Right ventricle myocardium superior (tissue), 1 donor: ENCODE data around the gene EMD. TPM values are rescaled to one million over a fixed set of nuclear protein-coding genes. Genes with fewer than 3 reads are reported as not detected.
"Not testable (repeated sequence)": the region's sequence is repeated elsewhere in the genome, so short reads cannot be mapped to it uniquely, and the experiment has no call there.

Source experiments
- ATAC-seq: fragments of 200-7000 bp; cut with Tn5 transposase; one replicate; pipeline ENCODE4 v1.9.1; 2020; ENCODE audit warnings: mild to moderate bottlenecking; ENCODE audit not compliant: poor library complexity
- DNase-seq: peaks from one replicate; pipeline ENCODE4 v3.0.0-alpha.2; 2020
- intact Hi-C: fragments of 100-400 bp; cut with DNase I; formaldehyde crosslinking; loops from one replicate; pipeline ENCODE4 v1.11.2; 2022
- long read RNA-seq: library from polyadenylated mRNA; unstranded; transcript quantifications from one replicate; pipeline ENCODE4 v2.0.0, GENCODE V29; 2021
- total RNA-seq: library from RNA; stranded (reverse); fragmentation: NEBNext Ultra II Directional; extraction: Animal tissue kit (Norgen Biotek cat#: 25700); gene quantifications from one replicate; pipeline ENCODE4 v1.2.1, GENCODE V29; 2021
- donor health status: DM: no; HTN: yes; CAD: no; lungs with severe emphysema.

Gene EMD
- 49.2 TPM for total RNA-seq
- long read RNA-seq, transcript EMD-202 (6 exons, 1,379 nt) = major isoform, 28 of 36 reads
- long read RNA-seq, partial matches to known transcripts = 1 of 36 reads
- long read RNA-seq, other reads (novel, unspliced or antisense) = 6 of 36 reads

DNA sequence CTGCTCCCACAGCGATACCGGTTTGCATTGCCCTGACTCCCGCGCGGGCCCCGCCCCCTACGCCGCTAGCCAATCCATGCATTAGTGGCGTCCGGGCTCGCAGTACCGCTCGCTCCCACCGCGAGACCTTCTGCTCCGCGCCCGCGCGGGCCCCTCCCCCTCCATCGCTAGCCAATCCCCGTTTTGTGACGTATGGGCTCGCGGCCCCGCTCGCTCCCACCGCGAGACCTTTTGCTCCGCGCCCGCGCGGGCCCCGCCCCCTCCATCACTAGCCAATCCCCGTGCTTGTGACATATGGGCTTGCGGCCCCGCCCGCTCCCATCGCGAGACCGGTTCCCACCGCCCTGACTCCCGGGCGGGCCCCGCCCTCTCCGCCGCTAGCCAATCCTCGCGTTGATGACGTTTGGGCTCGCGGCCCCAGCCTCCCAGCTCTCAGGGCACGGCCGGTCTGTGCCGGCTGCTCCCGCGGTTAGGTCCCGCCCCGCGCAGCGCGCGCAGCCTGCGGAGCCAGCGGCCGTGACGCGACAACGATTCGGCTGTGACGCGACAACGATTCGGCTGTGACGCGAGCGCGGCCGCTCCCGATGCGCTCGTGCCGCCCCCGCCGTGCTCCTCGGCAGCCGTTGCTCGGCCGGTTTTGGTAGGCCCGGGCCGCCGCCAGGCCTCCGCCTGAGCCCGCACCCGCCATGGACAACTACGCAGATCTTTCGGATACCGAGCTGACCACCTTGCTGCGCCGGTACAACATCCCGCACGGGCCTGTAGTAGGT is at the start of gene EMD:
TSS of gene EMD (plus strand) at position 497 of the 770 bp plus-strand sequence. CDS start at position 687, 190 bp downstream.
- ATAC-seq (peak; percentile 91), DNase-seq (peak; percentile 99)
- intact Hi-C loops = no loop called here

- ATAC-seq (no peak), DNase-seq (no peak)
- intact Hi-C loops = no loop called here
Measured at GRCh38 chrX:154332561-154332960, 46.5 kb upstream of the EMD start.

DNA sequence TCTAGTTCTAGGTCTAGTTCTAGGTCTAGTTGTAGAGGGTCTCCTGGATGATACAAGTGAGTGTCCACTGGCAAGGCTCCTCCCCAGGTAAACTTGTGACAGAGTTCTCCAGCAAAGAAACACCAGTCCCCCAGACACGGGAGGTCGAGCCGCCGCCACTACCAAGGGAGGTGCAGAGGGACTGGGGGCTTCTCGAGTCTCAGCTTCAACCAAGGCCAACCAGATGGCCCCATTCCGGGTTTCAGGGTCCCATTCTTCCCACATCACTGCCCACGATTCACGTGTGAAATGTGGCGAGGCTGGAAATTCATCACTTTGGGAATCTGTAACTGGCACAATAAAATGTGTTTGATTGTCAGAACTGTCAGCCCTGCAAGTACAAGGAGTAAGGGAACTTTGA is 46.0 kb upstream of the EMD start:
- intact Hi-C loops = no loop called here
- no peak for DNase-seq

DNA sequence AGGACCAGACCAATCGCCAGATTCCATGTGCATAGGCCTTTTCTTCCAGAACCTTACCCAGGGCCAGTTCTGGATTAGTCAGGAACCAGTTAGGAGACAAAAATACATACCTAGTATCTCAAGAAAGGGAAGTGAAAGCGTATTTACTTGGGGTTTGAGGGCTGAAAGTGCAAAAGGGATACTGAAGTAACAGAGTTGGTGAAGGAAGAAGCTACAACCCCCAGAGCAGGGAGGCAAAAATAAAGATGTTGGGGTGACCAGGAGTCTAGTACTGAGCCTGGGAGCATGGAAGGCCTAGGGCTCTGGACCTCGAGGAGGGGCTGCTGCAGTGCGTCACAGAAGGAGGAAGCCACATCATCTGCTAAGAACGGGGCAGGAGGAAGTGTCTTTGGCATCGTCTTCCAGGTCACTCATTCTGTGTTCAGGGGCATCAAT is 45.2 kb upstream of the EMD start:
- ATAC-seq = no peak
- intact Hi-C loops = no loop called here
- no peak for DNase-seq

More for the DNA sequence above, 46.0 kb upstream of the EMD start:
- no peak for ATAC-seq

- intact Hi-C loops = no loop called here
- ATAC-seq = no peak
- DNase-seq = no peak
Measured at GRCh38 chrX:154334496-154334895, 44.6 kb upstream of the EMD start.

- peak; percentile 86 for ATAC-seq
- intact Hi-C loops, DNase-seq: not testable (repeated sequence)
Measured at GRCh38 chrX:154341399-154342298, 37.4 kb upstream of the EMD start.

DNA sequence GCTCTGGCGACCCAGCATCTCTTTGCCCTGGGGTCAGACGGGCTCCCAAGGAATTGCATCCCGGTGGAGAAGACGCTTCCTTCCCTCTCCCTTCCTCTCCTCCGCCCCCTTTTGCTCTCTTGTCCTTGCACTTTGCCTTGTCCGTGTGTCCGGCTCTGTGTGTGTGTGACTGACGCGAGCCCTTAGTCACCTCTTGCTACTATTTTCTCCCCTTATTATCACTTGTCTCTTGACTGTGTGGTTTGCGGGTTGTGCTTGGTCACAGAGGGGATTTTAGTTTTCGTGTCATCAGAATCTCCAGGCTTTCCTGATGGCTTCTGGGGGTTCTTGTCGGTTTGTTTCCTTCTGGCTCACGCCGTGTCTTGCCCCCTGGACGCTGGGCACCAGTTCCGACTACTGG is 36.0 kb upstream of the EMD start:
- DNase-seq, intact Hi-C loops: not testable (repeated sequence)
- peak; percentile 1 for ATAC-seq

DNA sequence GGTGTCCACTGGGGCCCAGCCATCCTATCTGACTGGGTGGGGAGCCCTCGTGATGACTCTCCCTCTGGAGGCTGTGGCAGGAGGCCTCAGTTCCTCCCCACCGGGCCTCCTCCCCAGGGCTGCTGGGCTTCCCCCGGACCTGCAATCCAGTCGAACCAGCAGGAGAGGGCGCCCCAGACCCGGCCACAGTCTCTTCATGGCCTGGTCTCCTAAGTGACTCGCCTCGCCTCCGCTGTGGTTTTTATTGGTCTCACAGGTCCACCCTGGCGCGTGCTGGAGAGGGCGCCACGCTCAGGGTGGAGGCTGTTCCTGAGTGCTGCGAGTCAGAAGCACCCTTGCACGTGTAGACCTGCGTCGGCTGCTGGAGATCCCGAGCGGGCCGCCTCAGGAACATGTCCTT is 35.5 kb upstream of the EMD start:
- intact Hi-C loops, DNase-seq: not testable (repeated sequence)
- peak; percentile 29 for ATAC-seq

DNA sequence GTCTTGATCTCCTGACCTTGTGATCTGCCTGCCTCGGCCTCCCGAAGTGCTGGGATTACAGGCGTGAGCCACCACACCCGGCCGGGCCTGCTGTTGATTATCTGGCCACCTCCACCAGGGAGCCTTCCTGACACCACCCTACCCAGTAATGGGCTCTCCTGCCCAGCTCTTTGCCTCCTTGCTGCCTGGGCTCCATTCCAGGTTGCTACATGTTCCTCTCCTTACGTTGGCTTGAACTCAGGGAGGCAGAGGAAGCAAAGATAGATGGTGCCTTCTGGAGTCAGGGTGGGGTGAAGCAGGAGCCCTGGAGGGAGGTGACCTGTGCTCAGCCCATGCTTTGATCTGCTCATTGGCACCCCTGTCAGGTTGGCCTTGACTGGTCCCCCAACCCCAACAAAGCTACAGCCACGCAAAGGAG is 31.0 kb upstream of the EMD start:
- DNase-seq (peak; percentile 39), ATAC-seq (no peak)
- intact Hi-C loops = no loop called here

GRCh38 chrX:154348646-154349358 is 30.3 kb upstream of the EMD start:
- DNase-seq (peak; percentile 26), ATAC-seq (no peak)
- intact Hi-C loops = no loop called here

GRCh38 chrX:154349359-154349935 is 29.6 kb upstream of the EMD start:
- intact Hi-C loops = no loop called here
- no peak for ATAC-seq
- DNase-seq = peak; percentile 14

DNA sequence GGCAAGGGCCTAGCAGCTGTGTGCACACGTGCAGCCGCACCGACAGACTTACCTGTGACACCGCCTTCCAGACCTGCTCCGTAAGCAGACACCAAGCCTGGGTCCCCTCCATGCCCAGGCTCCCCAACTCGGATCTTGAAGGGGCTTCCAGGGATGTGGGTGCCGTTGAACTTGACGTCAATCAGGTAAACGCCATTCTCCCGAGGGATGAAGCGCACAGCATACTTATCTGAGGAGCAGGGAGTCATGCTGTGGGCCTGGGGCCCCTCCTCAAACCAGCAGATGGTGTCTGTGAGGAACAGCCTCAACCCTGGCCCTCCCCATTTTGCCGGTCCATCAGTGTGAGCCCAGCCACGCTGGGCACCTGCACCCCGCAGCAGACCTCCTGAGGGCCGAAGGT is 29.1 kb upstream of the EMD start:
- intact Hi-C loops = no loop called here
- no peak for ATAC-seq
- DNase-seq = peak; percentile 14

DNA sequence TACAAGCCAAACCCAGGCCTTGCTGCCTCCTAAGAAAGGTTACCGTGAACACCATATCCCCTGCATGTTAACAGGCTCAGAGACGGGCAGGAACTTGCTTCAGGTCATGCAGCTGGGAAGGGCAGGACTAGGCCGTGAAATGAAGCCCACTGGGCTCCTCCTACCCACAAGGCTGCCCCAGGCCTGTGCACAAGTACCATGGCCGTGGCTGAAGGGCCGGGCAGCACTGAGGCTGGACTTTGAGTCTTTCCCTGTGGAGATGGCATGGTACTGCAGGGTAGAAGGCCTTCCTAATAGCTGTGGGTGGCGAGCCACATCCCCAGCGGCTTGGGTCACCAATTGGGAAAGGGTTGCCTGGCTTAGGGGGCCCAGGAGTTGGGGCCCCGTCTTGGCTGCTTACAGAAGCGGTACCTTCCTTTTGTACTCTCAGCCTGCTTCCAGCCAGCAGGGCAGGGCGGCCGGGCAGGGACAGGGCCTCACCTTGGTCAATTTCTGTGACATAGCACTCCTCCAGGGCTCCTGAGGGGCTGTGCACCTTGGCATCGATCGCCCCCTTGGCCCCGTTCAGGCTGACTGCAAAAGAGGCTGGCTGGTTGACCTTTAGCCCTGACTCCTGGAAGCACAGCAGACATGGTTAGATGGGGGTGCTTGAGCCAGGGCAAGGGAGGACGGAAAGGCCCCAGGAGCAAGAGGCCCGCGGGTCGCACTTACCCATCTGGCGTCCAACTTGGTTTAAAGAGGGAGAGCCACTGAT is 28.5 kb upstream of the EMD start:
- no peak for ATAC-seq
- intact Hi-C loops = no loop called here
- peak; percentile 33 for DNase-seq

DNA sequence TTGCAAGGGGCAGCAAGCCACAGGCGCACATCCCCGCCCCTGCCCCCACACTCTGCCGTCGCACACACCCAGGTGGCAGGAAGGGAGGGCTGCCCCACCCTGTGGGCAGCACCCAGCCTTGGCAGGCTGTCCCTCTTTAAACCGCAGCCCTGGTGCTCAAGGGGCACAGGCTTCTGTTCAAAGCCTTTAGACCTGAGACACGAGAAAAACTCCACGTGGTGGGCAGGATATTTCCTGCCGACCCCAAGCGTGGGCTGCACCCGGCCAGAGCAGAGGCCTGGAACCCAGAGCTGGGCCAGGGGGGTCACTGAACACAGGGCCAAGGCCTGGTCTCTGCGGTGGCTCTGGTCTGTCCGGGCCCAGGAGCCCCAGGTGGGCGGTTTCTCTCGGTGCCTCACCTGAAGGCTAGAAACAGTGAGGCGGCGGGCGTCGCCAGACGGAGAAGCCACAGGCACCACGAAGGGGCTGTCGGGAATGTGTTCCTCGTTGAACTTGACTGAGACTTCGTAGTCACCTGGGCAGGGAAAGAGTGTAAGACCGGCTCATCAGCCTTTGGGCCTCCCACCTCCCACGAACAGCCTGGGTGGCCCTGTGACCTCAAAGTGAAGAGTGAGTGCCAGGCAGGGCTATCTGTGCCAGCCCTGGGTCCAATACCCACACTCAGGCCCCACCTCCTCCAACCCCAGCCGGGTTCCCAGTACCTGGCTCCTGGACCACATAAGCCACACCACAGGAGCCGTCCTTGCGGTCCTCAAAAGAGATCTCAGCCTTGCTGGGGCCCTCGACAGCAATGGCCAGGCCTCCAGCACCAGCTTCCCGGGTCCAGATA is 27.7 kb upstream of the EMD start:
- ATAC-seq (no peak), DNase-seq (peak; percentile 30)
- intact Hi-C loops = no loop called here

GRCh38 chrX:154352012-154352401 is 27.1 kb upstream of the EMD start:
- intact Hi-C loops = no loop called here
- ATAC-seq (no peak), DNase-seq (peak; percentile 22)

DNA sequence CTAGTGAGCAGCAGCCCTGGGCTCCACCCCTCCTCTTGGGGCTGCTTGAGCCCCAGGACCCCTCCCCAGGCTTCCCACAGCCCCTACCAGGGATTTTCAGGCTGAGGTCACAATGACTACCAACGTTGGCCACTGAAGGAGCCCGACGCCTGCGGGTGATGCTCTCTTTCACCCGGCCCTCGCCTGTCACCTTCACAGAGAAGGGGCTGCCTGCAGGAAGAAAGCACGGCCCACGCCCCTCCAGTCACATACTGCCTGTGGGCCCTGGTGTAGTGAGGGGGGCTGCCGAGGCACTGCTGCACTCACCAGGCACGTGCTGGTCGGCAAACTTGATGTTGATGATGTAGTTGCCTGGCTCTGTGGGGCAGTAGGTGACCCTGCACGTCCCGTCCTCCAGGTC is 26.6 kb upstream of the EMD start:
- intact Hi-C loops = no loop called here
- ATAC-seq = no peak
- DNase-seq = peak; percentile 10
